IPS DF 4.7 (cell line): ENCODE measurements around the gene SART1.
"Not testable (repeated sequence)": the region's sequence is repeated elsewhere in the genome, so short reads cannot be mapped to it uniquely, and the experiment has no call there.

Experiments
- DNase-seq: peaks from one replicate; pipeline ENCODE4 v3.0.0-alpha.2; 2013; ENCODE audit warnings: low spot score; ENCODE audit errors: extremely low read depth

SART1 gene

DNA sequence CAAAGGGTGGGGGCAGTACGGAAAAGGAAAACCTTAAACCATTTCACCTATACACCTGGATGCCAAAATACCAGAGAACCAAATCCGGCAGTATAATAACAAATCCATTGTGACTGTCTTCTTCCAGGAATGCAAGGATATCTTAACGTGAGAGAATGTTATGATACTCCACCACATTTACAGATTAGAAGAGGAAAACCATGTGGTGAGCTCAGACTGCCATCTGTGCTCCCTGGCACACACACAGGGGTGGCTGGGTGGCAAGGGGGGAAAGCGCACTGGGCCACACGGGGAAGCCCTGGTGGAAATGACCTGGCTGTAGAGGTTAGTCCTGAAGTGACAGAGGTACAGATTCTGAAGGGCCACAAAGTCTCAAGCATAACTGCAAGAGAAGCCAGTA is 30.5 kb downstream of the SART1 start:
- DNase-seq, result no peak

DNA sequence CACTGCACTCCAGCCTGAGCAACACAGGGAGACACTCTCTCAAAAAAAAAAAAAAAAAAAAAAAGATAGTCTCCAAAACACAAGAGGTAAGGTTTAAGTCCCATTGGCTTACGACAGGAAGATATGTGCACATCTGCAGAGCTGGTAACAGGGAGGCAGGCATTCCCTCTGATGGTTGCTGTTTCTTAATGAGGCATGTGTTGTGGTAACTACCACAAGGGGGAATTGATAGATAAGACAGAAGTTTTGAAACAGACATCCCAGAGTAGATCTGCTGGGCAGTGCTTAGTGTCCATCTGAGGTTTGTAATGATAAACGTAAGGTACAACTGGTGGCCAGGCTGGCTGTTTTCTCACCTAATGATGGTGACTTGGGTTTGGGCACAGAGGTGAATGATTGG is 35.8 kb downstream of the SART1 start:
- DNase-seq, result no peak

DNA sequence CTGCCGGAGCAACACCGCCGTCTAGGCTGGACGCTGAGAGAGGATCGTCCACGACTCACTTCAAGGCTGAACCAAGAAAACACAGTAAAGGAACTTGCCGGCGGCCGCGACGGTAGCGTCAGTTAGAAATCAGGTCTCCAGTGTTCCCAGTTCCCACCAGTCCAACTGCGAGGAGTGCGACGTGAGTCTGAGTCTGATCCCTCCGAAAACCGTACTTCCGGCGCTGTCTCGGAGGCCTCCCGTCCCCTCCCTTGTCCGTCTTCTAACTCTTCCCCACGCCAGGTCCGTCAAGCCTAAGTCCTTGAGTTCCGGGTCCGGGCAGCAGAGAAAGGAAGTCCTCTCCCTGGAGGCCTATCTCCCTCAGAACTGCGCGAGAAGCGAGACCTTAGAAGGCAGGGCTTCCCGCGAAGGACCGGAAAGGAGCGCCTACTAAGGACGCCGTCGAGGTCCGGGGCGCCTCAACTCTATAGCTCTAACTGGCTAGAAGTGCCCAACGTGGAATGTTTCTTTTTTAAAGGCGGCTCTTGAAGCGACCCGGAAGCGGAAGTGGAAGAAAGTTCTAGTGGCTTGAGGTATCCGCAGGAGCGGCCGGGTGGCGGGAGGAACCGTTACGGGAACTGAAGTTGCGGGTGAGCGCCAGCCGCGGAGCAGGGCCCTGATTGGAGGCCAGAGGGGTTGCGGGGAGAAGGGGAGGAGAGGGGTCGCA is 40.6 kb downstream of the SART1 start, which contains the start of the genes BANF1 and EIF1AD:
TSS of gene BANF1 (plus strand) at position 562 of the 706 bp plus-strand sequence. CDS start 748 bp downstream, outside the sequence.
TSS of gene EIF1AD (minus strand) at position 216 of the 706 bp plus-strand sequence. CDS start 1,768 bp downstream, outside the sequence.
- peak; percentile 84 for DNase-seq

DNA sequence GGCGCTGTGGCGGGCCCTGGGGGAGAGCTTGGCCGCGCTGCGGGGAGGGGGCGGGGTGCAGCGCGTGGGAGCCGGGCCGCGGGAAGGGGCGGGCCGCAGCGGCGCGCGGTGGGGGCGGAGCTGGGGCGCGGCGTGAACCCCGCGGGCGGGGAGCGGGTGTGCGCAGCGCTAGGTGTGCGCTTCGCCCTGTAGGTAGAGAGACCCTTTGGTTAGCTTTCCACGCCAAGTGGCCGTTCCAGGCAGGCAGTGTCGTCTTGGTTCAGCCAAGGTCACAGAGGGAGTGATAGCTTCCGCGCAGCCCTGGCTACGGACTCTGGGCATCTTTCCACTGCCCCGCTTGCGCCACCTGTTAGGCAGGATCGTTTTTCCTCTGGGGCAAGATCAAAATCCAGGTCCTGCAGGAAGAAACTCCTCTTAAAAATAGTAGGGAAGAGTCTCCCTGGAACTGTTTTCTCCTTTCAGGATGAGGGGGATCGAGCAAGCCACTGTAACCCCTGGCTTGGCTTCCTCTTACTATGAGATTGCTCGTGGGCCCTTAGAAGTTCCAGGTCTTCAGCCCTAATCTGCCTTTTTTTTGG is 41.2 kb downstream of the SART1 start:
- no peak for DNase-seq

DNA sequence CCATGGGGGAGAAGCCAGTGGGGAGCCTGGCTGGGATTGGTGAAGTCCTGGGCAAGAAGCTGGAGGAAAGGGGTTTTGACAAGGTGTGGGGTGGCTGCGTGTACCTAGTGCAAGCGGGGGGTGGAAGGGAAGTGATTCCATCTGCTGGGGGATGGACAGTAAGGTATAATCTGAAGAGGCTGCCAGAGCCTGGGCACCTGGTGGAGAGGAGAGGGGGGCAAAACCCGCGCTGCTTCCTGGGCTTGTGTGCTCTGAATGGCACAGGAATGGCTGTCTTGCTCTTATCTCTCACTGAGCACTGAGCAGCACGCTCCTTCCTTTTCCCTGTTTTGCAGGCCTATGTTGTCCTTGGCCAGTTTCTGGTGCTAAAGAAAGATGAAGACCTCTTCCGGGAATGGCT is 41.8 kb downstream of the SART1 start:
- no peak for DNase-seq

DNA sequence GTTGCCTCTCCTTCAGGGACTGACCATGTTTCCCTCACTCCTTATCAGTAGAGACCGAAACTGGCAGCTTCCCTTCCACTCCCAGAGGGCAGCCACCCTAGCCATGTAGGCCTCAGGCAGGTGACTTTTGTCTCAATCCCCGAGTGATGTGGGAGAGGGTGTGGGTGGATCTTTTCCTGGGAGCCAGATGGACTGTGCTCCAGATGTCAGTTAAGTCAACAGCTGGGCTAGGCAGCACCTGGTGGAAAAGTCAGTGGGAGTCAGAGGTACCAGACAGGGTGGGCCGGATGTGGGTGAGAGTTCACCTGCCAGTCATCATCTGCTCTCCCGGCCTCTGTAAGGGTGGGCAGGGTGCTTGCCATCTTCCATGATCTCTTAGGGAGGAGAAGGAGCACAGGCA is 42.7 kb downstream of the SART1 start:
- no peak for DNase-seq

DNA sequence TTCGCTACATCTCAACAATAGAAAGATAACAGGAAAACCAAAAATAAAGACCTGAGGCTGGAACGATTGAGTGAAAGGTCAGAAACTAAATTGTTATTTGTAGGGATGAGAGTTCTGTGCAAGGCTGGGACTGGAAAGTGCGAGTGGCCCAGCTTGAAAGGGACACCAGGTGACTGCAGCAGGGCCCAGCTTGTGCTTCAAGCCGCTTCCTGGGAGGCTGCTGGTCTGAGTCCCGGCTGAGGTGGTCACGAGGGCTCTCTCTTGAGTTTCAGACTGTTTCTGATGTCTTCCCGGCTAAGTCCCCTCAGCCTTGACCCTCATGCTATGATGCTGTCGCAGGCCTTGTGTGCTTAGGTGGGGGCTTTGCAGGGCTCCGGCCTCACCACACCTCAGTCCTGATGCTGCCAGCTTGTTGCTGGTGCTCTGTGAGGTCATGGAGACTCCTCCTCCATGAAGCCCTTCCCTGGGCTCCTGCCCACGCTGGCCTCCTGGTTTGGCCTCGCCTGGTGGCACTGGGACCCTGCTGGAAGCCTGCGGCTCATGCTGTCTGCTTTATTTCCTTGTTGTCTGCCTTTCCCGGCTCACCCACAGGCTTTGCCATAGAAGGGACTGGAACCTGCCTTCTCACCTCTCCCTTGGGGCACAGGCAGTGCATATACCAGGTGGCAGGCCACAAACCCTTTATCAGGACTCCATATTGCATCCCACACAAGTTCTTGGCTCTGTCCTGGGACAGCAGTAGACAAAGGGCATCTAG is 44.8 kb downstream of the SART1 start:
- DNase-seq, result no peak

DNA sequence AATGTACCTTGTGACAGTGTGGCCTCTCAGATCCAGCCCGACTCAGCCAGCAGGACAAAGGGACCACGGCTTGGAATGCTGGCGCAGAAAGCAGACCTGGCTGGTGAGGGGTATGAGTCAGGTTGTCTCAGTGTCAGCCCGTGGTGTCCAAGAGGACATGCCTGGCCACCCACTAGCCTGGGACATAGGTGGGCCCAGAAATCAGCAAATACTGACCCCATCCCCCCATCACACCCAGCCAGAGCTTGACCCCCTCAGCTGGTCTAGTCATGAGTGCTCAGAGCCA is 45.3 kb downstream of the SART1 start:
- no peak for DNase-seq

DNA sequence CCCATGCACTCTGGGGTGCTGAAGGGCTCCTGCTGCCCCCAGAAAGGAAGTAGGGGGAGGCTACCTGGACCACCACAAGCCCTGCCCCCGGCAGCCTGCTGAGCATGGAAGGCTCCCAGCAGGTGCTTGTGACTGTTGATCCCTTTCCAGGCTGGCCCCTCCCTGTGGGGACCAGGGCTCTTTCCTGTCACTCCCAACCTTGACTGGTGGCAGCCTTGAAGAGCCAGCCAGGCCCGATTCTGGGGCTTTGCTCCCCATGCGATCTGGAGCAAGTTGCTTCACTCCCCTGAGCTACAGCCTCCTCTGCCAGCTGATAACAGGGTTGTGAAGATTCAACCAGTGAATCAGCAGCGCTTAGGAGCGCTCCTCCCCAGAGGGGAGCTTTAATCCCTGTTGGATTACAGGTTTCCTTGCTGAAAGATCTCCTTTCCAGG is 45.7 kb downstream of the SART1 start:
- DNase-seq, result no peak

DNA sequence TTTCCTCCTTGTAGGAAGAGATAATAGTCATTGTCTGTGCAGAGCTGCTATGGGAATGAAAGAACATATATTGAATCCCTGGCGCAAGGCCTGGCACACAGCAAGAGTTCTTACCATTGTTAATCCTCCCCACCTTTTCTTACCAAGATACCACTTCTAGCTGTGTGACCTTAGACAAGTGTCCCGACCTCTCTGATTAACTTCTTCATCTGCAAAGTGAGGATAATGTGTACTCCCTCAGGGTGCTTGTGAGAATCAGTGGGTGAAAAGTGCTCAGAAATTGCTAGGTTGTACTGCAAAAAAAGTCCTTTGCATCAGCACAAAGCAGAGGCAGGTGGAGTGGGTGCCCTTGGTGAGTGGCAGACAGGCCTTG is 46.5 kb downstream of the SART1 start:
- DNase-seq, result no peak

DNA sequence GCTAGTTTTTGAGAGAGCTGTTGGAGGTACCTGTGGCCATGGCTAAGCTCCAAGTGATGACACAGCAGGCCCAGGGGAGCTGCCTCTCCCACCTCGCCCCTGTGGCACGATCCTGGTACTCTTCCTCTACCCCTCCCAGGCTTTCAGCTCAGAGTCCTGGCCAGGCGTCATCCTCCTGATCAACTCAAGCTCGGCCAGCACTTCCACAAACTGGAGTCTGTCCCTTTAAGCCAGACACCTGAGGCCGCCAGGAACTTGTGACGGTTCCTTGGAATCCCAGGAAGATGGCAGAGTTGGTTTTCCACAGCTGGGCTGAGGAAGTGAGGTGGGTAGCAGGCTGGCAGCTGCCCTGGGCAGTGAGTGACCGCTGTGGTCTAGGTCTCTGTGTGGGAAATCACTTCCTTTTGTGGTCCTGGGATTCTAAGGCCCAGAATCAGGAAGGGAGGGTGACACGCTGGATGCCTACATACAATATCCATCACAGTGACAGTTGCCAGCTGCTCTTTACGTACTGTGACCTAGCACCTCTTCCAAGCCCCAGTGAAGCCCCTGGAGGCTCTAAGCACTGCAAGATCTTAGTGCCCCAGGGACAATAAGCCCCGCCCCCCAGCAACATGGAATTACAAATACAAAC is 47.1 kb downstream of the SART1 start:
- DNase-seq, result no peak

DNA sequence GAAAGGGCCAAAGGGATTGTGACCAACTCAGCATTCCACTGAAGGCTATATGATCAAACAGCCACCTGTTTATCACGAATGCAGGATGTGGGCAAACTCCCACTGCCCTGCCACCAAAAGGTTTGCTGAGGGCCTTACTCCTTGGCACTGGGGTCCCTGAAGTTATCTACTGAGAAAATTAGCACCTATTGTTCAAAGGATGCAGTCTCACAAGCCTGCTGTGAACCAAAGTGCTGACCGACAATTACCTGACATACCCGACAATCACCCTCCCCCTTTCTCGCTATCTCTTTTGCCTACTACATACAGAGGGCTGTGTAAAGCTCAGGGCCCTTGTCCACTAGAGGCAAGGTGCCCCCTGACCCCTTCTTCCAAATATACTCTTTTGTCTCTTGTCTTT is 48.5 kb downstream of the SART1 start:
- not testable (repeated sequence) for DNase-seq

DNA sequence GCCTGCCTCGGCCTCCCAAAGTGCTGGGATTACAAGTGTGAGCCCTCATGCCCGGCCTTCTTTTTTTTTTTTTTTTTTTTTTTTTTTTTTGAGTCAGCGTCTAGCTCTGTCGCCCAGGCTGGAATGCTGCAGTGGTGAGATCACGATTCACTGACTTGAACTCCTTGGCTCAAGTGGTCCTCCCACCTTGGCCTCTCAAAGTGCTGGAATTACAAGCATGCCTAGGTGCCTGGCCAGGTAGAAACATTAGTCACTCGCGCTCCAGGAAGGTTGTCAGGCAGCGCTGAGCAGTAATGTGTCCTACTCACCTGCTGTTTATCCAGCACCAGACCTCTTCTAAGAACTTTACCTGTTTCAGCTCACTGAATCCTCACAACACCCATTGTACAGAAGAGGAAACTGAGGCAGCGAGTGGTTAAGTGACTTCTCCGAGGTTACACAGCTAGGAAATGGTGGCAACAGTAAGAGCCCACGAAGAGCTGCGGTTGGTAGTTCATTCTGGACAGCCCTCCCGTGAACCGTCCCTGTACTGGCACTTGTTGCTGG is 49.8 kb downstream of the SART1 start:
- DNase-seq, result no peak

DNA sequence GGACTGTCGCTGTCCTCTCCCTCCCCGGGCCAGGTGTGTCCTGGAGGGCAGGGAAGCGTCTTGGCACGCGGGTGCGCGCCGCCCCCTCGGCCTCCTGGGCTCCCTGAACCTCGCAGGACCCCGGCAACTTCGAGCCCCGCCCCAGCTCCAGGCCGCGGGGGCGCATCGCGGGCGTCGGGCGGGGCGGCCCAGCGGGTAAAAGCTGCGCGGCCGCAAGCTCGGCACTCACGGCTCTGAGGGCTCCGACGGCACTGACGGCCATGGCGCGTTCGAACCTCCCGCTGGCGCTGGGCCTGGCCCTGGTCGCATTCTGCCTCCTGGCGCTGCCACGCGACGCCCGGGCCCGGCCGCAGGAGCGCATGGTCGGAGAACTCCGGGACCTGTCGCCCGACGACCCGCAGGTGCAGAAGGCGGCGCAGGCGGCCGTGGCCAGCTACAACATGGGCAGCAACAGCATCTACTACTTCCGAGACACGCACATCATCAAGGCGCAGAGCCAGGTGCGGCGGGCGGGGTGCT is 50.3 kb downstream of the SART1 start, which contains the start of gene CST6:
TSS of gene CST6 (plus strand) at position 224 of the 519 bp plus-strand sequence. CDS start at position 261, 37 bp downstream.
- DNase-seq, result no peak

DNA sequence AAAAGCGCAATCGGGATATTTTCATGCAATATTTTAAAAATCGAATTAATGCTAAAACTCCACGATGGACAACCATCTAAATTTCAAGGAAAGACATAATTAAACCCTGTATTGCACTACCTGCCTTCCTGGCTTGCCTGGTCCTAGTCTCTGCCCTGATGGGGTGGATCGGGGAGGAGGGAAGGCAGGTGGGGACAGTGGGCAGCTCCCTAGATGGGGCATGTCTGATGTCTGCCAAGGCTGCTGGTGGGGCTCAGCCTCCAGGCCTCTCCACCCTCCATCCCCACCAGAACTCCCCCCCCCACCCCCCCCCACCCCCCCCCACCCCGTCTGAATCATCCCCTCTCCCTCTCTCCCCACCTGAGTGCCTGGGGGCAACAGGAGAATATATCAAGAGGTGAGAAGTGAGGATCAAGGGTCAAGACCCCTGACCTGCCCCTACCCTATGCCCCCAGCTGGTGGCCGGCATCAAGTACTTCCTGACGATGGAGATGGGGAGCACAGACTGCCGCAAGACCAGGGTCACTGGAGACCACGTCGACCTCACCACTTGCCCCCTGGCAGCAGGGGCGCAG is 50.9 kb downstream of the SART1 start:
- DNase-seq, result no peak

DNA sequence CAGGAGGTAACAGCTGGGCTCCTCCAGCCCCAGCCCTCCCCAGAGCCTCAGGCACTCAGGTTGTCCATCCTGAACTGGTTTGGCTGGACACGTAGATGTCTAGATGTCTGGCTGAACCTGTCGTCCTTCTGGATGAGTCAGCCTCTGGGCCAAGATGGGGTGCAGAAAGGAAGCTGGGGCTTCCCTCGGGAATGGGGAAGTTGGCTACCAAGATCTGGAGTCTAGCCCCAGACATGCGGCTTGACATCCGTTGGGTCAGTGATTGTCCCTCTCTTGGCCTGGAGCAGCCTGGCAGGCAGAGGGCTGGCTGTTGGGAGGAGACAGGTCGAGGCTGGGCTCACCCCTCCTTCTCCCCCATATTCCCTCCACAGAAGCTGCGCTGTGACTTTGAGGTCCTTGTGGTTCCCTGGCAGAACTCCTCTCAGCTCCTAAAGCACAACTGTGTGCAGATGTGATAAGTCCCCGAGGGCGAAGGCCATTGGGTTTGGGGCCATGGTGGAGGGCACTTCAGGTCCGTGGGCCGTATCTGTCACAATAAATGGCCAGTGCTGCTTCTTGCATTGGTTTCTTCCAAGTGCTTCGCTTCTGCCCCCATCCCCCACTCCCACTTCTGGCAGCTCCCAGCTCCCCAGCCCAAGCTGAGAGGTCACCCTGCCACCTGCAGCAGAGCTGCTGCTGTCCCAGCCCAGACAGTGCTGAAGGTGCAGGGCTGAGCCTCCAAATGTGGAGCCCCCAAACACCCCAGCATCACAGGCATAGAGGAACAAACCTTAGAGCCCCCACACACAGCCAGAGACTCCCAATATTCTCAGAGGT is 51.6 kb downstream of the SART1 start:
- no peak for DNase-seq

DNA sequence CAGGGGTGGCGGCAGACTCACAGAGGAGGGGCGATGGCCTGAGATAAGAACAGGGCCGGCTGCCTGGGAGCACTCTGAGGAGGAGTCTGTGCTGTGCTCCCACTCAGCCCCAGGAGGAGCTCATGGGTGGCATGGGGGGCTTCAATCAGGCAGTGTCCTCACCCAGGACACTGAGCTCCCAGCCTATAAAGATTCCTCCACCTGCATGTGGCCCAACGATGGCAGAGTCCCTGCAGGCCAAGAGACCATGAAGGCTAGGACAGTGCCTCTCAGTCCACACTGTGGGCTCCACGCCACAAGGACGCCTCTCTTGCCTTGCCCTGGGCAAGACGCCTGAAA is 52.2 kb downstream of the SART1 start:
- no peak for DNase-seq

DNA sequence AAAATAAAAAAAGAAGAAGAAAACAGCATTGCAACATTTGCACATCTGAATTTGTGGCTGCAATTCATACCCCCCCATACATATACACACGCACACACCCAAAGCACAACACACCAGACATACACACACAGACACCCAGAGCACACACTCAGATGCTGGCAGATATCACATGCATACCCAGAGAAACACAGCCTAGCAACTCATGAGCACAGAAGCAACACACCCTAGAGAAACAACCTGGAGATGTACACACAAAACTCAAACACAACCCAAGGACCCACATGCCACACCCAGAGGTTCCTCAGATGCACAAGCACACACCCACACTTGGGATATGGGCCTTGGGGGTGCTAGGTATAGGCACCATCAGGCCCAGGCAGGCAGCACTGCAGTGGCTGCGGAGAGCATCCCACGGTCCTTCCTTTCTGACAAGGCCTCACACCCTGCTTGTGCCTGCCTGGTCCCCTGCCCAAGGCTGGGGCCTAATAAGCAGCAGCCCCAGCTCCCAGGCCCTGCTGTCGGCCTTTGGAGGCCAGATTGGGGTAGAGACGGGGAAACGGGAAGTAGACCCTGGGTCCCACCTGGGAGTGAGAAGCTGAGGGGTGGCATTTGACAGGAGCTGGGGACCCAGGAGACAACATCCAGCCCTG is 53.4 kb downstream of the SART1 start:
- DNase-seq, result no peak

DNA sequence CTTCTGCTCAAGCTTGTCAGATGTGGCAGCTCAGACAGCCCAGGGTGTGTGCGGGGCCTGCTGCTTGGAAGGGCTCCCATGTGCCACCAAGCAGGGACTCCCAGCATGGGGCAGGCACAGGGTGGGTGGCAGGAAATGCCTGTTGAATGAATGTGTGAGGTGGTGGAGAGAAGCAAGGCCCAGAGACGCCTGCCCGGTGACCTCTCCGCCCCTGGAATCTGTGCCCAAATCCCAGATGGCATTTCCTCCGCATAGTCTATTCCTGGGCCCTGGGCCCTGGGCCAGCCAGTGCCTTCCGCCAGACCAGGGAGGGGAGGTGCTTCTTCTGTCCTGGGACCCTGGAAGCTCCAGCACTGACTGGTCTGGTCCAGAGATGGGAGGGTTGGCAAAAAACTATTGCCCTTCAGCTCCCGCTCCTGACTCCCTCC is 53.9 kb downstream of the SART1 start:
- no peak for DNase-seq
